Measurements from ENCODE around the gene STOM. TPM values are rescaled to one million over a fixed set of nuclear protein-coding genes. Genes with fewer than 3 reads are reported as not detected.

Gene STOM
- total RNA-seq, 1 experiment from 2014 or later: 88.7 TPM

DNA sequence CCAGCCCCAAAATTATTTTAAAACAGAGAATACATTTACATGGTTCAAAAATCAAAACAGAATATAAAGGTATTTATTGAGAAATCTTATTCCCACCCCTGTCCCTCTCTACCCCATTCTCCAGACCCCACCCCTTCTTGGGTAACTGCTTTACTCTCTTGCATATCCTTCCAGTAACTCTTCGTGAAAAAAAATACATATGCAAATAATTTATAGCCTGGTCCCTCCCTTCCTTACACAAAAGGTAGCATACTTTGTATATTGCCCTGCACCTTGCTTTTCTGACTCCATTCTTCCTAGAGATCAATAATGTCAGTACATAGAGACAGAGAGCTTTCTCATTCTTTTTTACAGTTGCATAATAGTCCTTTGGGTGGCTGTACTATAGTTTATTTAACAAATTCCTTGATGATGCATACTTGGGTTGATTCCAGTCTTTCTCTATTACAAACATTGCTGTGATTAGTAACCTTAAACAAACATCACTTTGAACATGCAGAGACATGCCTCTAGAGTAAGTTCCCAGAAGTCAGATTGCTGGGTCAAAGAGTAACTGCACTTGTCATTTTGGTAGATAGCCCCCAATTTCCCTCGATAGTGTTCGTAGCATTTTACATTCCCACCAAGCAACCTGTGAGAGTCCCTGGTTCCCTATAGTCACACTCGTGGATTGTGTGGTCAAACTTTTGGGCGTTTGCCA lies 47.9 kb downstream of the STOM start:
- peak; percentile 96 for DNase-seq (ENCODE audit: low read depth)

DNA sequence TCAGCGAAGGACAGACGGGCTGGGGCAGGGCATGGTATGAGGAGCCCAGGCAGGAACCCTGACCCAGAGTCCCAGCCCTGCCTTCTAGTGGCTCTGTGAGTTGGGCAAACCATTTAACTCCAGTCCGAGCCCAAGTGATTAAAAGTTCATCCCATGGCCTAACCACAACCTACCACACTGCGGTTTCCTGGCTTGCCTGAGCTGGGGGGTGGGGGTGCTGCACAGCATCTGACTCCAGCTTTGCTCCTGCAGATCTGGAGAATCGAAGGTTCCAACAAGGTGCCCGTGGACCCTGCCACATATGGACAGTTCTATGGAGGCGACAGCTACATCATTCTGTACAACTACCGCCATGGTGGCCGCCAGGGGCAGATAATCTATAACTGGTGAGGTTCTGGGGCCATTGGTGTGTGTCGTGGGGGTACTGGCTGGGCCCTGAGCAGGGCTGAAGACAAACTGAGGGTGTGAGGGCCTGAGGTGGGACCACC lies 49.0 kb downstream of the STOM start:
- no peak for DNase-seq (ENCODE audit: low read depth)

DNA sequence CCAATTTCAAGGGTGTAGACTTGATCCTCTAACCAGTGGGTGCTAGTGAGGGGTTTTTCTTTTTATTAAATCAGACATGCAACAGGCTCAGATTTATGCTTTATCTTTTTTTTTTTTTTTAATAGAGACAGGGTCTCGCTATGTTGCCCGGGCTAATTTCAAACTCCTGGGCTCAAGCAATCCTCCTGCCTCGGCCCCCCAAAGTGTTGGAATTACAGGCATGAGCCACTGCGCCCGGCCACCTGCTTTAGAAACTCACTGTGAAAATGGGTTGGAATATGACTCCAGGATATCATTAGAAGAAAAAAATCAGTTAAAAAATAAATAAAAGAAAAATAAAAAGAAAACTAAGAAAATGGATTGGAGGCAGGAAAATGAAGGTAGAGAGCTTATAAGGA lies 50.7 kb downstream of the STOM start:
- DNase-seq (ENCODE audit: low read depth): no peak

DNA sequence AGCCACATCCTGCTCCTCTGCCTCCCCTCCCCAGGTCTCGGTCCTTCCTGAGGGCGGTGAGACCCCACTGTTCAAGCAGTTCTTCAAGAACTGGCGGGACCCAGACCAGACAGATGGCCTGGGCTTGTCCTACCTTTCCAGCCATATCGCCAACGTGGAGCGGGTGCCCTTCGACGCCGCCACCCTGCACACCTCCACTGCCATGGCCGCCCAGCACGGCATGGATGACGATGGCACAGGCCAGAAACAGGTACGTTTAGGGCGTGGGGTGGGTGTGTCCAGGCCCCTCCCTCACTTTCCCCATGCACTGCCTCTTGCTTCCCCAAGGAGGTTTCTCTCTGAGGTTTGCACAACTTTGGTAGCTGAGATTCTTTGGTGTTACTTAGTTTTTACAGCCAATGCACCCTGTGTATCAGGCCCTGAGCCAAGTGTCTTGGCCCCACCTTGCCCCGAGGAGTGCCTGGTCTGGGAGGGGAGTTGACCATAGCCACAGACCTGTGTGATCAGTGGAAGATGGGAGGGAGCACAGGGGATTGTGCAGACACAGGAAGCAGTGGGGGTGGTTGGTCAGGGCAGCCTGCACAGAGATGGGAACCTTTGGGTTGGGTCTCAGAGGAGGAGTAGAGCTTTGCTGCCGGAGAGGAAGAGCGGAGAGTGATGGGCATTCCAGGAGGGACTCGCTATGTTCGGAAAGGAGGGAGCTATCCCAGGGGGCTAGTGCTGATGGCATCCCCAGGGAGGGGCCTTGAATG lies 51.2 kb downstream of the STOM start:
- no peak for DNase-seq (ENCODE audit: low read depth)

DNA sequence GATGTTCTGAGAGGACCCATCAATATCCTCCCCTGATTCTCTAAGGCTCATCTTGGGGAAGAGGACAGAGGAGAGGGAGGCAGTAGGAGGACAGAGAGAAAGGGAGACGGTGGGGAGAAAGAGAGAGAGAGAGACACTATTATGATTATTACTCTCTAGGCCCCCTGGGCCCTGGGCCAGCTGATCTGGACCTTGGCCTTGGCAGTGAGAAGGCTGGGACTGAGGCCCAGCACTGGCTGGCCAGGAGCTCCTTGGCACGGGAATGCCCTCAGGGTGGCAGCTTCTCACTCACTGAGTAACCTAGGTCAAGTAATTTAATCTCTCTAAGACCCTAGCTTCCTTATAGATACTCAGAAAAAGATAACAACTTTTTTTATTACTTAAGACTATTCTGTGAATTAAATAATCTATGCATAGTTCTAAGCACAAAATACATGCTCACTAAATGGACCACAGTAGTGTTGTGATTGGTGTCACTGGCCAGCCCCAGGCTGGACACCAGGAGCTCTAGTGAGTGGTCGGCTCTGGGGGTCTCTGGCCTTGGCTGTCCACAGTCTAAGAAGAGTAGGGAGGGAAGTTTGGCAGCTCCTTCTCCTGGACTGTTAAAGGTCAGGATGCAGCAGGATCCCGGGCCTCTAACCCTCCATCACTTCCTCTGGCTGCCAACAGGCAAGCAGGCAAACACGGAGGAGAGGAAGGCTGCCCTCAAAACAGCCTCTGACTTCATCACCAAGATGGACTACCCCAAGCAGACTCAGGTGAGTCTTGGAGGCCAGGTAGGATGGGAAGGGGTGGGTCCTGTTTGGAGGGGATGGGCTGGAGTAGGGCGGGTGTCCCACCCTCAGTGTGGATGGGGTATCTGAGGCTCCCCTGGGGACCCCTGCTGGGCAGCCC lies 52.1 kb downstream of the STOM start:
- no peak for DNase-seq (ENCODE audit: low read depth)

DNA sequence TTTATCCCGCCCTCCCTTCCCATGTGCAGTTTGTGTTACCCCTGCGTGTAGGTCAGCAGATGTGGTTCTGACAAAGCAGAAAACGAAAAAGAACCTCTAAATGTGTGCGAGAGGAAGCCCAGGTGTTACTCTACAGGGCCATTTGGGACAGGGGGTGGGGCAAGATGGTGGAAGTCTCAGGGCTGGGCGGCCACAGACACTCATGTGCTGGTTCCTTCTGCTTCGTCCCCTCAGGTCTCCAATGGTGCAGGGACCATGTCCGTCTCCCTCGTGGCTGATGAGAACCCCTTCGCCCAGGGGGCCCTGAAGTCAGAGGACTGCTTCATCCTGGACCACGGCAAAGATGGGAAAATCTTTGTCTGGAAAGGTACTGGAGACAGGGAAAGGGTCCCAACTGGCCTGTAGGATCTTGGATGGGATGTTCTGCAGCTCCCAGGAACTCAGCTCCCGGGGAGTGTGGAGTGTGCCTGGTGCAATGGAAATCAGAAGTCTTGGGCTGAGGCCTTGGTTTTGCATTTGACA lies 53.1 kb downstream of the STOM start:
- no peak for DNase-seq (ENCODE audit: low read depth)

DNA sequence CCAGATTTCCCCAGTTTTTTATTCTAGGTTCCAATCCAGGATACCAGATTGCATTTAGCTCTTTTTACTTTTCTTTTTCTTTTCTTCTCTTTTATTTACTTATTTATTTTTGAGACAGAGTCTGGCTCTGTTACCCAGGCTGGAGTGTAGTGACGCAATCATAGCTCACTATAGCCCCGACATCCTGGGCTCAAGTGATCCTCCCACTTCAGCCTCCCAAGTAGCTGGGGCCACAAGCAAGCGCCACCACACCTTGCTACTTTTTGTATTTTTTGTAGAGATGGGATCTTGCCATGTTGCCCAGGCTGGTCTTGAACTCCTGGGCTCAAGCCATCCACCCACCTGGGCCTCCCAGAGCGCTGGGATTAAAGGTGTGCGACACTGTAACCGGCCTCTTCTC lies 53.7 kb downstream of the STOM start:
- DNase-seq (ENCODE audit: low read depth): no peak

DNA sequence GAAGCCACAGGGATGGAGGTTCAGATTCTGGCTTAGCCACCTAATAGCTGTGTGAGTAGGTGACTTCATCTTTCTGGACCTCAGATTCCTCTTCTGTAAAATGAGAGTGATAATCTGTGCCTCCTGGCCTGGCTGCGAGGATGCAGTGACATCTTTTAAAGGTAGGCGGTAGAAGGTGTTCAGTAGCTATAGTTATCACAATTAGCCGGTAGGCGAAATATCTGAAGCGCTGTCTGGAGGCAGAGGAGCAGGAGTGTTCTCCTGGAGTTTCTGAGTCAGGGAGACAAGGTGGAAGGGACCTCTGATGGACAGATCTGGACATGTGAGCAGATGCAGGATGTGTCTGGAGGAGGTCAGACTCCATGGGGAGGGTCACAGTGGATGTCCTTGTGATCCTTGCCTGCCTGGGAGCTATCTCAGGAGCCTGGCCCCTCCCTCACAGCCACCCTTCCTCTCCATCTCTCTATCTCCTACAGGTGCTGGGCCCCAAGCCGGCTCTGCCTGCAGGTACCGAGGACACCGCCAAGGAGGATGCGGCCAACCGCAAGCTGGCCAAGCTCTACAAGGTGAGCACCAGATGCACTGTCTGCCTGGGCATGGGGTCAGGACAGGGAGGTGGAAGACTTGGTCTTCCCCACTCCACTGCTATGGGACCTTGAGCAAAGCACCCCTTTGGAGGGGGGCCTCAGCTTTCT lies 56.4 kb downstream of the STOM start:
- no peak for DNase-seq (ENCODE audit: low read depth)

DNA sequence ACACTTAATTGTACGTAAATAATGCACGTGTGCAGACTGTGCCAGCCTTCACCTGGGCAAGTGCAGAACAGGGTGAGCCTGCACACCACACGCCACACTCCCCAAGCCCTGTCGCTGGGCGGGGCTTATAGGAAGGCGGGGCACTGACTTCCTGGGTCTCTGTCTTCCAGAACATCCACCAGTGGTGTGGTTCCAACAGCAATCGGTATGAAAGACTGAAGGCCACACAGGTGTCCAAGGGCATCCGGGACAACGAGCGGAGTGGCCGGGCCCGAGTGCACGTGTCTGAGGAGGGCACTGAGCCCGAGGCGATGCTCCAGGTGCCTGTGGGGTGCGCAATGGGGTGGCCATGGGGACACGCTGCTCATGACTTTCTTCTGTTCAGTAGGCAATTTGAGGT lies 57.9 kb downstream of the STOM start:
- DNase-seq (ENCODE audit: low read depth): no peak

DNA sequence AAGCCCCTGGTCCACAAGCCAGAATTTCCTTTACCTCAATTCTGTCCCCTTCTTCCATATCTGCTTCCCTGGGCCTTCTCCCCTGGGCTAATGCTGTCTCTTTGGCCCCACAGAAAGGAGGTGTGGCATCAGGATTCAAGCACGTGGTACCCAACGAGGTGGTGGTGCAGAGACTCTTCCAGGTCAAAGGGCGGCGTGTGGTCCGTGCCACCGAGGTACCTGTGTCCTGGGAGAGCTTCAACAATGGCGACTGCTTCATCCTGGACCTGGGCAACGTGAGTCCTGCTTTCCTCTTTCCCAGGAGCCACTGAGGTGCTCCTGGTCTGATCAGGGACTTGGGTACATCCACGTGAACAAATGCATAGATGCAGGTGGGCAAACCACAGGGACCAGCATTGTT lies 59.5 kb downstream of the STOM start:
- DNase-seq (ENCODE audit: low read depth): no peak

DNA sequence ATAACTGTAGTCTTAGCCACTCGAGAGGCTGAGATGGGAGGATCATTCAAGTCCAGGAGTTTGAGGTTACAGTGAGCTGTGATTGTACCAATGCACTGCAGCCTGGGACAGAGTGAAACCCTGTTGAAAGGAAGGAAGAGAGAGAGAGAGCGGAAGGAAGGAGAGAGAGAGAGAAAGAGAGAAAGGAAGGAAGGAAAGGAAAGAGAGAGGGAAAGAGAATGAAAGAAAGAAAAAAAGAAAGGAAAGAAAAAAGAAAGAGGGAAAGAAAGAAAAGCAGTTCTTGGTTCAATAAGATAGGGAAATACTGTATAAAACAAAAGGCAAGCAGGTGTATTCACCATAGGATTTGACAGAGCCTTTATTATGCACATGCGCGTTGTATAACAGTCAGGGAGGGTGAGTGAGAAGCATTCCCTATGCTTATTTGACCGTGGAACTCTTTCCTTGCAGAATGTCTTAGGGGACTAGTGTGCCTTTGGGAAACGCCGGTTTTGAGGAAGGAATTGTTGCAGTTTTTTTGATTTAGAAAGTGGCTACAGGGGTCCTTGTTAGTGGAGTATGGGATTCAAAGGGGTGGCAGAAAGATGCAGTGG lies 60.1 kb downstream of the STOM start:
- DNase-seq (ENCODE audit: low read depth): no peak

DNA sequence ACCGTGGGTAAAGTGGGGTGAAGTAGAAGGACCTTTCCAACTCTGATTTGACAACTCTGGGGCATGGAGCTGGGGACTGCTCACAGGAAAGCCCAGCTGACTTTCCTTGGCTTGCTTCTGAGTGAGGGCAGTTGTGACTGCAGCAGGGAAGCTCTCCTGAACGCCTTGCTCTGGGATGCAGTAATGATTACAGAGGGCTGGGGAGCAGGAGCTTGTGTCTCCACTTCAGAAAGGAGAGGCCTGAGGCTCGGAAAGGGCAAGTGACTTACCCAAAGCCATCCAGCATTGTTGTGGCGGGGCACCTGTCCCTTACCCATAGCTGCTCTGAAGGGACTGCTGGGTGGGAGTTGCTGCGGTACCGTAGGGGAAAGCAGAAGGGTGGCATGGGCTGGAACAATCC lies 60.9 kb downstream of the STOM start:
- DNase-seq (ENCODE audit: low read depth): no peak

DNA sequence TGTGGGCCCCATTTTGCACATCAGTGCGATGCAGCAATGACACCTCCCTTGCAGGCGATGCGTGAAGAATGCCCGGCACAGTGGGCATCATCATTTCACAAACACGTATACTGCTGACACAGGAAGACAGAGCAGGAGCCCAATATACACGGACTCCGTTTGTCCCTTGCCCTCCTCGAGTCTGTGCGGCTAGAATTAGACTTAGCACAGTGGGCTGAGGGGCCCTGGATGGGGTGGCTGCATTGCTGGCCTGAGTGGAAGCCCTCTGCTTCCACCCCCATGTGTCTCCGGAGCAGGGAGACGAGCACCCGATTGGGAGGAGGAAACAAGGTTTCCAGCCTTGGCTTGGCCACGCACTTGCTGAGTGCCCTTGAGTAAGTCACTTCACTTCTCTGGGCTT lies 61.3 kb downstream of the STOM start:
- DNase-seq (ENCODE audit: low read depth): no peak

DNA sequence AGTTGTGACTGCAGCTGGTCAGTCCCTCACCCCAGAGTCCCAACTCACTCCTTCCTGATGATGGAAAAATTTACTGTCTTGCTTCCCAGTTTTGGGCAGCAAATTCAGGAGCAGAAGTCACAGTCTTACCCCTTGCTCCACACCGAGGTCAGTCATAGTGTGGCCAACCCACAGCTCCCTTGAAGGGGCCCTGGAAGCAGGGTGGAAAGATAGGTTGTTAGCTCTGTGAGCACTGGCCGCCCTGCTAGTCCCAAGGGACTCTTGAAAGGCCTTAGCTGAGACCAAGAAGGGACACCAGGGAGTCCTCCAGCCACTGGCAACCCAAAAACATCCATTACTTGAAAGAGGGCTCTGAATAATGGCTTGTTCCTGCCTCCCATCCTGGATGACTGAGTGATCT lies 62.1 kb downstream of the STOM start:
- DNase-seq (ENCODE audit: low read depth): no peak

DNA sequence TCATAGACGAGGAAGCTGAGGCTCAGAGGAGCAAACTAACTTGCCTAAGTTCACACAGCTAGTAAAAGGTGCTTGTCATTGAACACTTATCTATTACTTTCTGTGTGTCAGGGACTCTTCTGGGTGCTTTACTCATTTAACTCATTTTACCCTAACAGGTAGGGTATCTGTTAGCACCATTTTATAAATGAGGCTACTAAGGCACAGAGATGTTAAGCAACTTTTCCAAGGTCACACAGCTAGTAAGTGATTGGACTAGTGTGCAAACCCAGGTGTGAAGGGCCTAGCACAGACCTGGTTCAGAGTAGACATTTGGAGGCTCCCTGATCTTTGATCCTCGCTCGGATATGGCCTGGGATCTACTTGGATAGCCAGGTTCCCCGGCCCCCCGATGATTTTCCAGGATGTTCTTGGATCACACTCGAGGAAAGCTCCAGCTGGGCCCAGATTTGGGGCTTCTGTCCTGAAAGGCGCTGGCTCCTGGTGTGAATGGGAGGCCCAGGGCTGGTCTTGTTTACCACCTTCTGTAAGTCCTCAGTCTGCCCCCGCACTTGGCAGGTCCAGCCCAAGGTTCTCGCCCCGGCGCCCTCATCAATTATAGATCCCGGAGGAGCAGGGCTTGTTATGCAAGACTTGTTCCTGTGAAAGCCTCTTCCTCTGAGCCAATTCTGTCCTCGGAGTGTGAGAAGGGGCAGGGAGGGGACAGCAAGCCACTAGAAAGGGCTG lies 64.6 kb downstream of the STOM start:
- no peak for DNase-seq (ENCODE audit: low read depth)

DNA sequence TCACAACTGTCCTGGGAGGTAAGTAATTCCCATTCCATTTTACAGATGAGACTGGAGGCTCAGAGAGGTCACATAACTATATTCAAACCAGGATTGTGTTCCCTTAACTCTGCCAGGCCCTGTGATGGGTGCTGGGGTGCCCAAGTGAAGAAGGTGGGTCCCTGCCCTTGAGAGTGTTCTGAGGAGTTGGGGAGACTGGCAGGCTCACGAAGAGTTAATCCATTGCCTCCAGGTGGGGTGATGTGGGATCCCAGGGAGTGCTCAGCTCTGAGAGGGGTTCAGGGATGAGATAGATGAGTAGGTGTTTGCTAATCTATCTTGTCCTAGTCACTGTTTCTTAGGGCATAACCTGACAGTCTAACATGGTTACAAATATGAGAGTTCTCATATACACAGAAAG lies 65.3 kb downstream of the STOM start:
- no peak for DNase-seq (ENCODE audit: low read depth)

DNA sequence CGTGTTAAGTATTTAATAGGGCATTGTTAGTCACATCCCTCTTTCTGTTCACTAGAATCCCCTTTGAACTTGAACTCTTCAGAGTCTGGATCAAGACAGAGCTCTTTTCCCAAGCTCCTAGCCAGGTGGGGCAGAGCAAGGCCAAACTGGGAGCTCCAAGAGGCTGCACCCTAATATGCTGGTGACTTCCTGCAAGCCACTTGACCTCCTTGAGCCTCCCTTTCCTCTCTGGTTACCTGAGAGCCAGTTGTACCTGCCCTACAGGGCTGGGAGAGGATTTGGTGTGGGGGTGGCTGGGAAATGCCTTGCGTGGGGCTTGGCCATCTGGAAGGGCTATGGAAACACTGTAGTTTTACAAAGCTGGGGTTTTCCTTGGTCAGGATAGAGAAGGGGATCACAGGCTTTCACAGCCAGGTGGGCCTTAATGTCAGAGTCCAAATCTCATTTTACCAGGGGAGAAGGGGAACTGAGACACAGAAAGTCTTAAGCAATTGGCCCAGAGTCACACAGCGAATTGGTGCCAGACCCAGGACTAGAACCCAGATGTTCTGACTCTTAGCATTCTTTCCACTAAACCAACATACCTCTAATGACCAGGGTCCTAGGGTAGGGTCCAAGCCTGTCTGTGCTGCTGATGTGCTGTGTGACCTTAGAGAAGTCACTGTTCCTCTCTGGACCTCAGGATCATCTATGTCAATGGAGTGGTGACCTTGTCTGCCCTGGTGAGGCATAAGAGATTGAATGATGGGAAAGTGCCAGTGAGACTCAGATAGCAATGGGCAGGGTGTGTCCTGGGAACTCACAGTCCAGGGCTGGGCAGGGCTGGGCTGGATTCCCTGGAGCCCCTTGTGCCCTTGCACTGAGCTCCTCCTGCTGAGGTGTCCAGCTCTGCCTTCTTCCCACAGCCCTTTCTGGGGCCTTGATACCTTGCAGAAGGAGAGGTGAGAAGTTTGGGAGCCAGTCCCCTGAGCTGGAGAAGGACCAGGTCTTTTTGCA lies 66.3 kb downstream of the STOM start:
- no peak for DNase-seq (ENCODE audit: low read depth)

DNA sequence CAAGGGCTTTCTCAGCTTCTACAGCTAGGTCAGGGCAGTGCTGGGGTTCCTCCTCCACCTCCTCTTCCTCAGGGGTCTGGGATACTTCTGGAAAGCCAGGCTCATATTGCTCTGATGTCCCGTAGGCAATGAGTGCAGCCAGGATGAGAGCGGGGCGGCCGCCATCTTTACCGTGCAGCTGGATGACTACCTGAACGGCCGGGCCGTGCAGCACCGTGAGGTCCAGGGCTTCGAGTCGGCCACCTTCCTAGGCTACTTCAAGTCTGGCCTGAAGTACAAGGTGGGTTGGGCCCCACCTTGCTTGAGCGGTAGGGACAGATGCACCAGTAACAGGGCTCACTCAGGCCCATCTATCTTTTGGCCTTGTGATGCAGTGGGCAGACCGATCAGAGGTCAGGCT lies 67.3 kb downstream of the STOM start:
- DNase-seq (ENCODE audit: low read depth): no peak

DNA sequence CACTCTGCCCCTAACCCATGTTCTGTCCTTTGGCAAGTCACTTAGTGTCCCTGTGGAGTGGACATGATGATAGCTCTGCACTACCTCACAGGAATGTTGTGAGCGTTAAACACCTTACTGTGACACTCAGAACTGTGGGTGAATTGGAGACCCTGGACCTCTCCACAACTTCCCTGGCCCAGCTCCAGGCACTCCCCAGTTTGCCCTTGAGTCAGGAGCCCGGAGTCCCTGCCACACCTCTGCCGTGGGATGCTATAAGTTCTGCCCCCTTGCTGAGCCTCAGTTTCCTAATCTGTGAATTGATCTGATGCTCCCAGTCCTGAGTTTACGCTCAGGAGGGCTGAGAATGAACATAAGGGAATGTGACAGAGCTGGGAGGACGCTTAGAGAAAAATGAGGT lies 67.7 kb downstream of the STOM start:
- DNase-seq (ENCODE audit: low read depth): no peak

Measured in LHCN-M2 (cell line).